NOMO-1 (cell line): ENCODE measurements around the gene SNCAIP.
"Not testable (repeated sequence)": the region's sequence is repeated elsewhere in the genome, so short reads cannot be mapped to it uniquely, and the experiment has no call there.

Source experiments
- DNase-seq, 2 experiments: peaks; one replicate each; lab custom pipeline; 2025; ENCODE audit not compliant: unreplicated experiment in 2 of 2; lab: John Stamatoyannopoulos, UW

The SNCAIP gene

DNA sequence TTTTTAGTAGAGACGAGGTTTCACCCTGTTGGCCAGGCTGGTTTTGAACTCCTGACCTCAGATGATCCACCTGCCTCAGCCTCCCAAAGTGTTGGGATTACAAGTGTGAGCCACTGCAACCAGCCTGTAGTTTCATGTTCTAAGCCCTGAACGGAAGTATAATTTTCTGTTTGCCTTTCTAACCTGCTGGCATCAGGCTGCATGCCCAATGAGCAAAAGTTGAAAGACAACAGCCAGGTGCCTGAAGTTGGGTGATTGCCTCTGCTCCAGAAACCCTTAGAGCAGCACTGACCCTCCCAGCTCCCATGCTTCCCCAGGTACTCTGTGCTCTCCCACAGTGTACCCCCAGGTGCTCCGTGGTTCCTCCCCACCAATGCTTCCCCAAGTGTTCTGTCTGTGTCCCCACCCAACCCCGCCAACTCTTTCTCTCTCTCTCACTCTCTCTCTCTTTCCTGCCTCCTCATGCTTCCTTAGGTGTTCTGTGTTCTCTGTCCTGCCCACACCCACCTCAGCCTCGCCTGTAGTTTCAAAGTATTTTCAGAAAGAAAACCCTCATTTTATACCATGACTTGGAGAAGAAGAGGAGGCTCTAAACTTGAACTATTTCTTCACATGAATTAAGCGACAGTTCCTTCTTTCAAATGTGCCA is 145.3 kb downstream of the SNCAIP start:
- DNase-seq = no peak

DNA sequence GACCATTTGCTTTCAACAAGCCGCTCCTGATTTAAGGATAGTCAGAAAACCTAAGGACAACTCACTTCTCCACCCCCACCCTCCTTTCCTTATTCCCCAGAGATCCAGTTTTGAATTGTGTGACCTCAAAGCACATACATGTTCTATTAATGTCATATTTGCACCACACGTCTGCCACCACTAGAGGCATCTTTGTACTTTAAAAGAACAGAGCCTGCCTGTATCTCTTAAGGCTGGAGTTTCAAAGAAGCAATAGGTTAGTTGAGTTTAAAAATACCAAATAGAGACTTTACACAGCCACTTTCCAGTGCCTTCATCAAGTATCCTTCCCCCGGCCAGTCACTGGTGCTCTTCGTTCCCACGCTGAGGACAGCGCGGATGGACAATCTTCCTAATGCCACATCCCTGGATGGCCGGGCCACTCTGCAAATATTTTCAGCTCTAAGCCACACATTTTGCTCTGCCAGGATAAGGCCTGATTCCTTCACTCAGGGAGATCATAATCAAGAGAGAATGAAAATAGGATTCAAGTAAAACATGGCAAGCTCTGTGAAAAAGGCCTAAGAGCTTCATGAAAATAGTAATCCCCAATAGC is 146.3 kb downstream of the SNCAIP start:
- DNase-seq = no peak

DNA sequence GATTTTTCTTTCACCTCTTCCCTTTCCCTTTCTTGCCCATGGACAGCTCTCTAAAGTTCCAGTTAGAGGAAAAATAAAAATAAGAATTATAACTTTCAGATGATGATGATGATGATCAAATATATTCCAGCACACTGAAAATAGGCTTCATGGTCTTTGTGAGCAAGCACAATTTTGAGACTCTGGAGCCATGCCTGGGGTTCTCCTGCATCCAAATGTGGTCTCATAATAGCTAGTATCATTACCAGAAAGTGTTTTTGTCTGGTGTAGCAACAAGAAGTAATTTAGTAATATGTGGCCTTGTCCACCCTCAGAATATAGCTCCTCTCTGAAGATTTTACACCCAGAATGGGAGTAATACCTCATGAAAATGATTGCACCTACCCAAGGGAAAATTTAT is 150.4 kb downstream of the SNCAIP start:
- no peak for DNase-seq

DNA sequence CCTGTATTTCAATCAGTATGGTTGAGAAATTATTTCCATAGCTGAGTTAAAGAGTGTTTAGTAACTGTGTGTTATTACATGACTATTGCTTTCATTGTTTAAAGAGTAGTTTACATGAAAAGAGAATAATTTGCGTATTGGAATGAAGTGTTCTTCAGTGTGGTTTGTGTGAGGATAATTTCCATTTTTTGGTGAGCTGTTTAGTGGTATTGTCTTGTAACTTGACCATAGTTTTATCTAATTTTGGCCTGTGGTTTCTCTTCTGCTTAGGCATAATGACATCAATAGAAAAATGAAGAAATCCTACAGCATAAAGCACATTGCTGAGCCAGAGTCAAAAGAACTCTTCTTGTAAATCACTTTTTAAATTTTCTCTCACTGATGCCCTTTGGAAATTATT is 151.2 kb downstream of the SNCAIP start:
- peak; percentile 40 to 86 for DNase-seq

DNA sequence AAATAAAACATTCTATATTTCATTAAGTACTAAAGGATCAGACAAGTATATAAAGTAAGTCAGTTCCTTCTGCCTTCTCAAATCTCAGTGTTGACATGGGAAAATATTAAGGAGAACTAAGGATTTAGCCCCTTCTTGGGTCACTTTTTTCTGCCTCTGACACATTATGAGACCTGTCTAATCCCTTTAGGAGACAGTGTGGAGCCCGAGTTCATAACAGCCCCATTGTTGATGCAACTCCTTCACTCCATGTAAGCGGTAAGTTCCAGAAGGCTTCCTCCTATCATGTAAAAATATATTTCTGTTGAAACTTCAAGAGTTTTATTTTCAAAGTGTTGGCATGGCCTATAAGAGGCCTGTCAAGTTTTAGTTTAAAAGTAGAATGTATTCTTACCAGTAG is 152.2 kb downstream of the SNCAIP start:
- no peak for DNase-seq

DNA sequence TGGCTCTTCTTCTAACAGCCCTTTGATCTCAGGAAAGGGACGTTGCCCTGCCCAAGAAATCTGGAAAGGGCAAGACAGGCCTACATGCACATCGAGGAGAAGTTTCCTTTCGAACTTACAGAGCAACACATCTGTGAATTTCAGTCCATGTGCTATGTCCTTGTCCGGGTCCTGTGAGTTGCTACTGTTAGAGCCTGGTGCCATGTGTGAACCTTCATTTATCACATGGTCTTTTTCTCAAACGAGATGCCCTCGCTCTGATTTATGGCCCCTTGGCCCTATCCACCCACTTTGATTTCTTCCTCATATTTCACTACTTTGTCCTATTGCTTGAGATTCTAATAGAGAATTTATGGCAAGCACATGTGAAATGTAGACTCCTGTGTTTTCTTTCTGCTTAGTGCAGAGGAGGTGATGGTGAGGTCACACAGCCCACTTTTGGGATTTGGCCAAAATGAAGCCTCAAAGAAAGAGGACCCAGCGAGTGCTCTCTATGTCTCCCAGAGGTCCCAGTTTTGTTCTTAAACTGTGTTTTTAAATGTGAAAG is 153.1 kb downstream of the SNCAIP start:
- DNase-seq = no peak

DNA sequence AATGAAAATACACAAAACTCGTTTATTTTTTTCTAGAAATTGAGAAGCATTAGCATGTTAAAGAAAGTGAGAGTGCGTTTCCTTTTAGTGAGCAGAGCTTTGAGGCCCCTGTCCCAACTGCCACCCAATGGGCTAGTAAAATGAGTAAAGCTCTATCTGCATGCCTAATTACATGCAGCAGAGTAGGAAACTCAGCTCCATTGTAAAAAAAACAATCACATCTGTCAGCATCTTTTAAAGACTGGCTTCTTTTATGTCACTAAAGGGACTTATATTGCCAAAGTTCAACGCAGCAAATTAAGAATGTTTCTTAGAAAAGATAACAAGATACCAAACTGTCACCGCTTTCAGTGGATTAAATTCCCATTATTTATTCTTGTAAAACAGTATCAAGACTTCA is 154.0 kb downstream of the SNCAIP start:
- DNase-seq = no peak

DNA sequence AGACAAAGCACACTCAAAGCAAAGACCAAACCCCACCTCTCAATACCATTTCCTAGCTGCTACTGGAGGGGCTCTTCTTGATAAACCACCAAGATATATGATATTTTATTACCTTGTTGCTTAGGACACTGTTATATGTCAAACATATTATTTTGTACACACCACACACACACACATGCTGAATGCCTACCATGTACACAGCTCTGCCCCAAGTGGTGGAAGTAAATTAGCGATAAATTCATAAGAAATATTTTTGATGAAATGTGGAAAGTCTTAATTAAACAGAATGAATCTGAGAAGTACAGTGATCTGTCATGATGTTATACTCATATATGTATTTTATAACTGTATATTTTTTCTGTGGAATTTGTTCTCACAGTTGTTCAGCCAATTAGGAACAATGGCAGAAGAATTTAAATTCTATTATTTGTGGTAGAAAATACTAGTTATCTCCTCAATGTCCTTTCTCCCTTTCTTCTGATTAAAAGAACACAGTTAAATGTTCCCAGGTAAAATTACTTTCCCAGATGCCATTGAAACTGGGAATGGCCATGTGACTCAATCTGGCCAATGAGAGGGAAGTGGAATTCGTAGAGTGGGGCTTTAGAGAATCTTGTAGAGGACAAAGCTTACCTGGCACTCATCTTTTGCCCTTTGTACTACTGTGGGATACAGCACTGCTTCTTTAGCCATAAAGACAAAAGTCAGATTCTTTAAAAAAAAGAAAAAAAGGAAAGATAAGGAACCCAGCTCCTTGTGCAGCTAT is 156.5 kb downstream of the SNCAIP start:
- DNase-seq = no peak

DNA sequence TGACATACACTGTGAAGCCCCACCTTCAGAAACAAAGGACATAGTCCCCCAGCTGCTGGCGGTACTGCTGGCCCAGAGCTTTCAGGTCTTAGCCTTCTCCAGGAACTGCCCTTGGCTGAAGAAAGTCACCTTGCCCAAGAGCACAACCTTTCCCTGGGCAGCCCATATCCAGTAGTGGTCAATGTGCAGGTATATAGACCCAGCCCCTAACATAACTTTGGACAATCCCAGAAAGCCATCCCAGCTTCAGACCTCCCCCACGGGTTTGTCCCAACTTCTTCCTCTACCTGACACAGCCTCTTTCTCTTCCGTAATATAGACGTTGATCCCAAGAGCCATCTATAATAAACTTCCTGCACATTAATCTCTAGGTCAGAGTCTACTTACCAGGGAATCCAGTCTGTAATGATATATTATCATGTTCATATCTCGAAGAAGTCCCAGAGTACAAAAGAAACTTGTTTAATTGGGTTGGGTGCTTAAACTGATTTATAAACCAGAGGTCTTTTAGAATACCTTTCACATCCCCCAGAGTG is 157.4 kb downstream of the SNCAIP start:
- DNase-seq = no peak

DNA sequence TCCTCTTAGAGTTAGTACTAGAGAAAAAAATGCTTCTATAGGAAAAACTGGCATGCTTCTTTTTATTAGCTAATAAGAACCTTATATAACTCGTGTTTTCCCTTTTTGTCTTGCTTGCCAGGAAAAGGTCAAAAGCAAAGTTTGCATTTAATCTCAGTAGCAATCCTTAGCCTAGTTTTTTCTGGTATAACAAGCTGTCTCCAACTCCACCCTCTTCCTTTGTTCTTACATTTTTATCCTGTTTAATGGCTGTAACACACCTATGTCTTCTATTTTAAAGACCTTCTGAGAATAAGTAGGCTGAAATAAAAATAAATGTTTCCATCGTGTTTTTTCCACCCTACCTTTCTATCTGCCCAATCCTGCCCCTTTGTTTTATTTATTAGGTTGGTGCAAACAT is 158.3 kb downstream of the SNCAIP start:
- DNase-seq = no peak

DNA sequence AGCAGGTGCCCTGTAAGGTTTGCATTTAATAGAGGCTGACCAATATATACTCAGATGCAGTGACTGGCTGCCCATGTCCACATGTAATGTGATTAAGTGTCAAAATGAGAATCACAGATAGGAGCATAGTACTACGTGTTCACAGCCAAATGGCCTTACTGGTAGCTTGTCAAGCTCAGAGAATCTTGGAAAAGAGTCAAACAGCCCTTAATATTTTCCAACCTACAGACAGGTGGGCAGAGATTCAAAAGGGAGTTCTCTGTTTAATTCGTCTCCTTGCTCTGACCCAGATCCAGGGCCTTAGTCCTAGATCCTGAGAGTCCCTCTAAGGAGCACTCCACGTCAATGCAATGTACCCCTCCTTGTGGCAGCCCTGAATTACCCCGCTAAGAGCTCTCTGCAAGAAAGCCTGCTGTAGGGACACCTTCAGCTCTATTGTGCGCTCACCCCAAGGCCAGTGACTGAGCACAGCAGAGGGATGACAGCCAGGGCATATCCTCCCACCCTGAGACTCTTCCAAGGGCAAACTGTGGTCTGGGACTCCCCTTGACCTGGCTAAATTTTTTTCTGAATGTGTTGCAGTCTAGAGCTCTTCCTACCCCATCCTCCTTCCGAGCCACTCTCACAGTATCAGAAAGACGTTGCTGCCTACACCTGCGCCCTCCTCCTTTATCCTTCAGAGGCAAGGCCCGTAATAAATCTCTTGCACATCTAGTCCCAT is 159.2 kb downstream of the SNCAIP start:
- DNase-seq = no peak

DNA sequence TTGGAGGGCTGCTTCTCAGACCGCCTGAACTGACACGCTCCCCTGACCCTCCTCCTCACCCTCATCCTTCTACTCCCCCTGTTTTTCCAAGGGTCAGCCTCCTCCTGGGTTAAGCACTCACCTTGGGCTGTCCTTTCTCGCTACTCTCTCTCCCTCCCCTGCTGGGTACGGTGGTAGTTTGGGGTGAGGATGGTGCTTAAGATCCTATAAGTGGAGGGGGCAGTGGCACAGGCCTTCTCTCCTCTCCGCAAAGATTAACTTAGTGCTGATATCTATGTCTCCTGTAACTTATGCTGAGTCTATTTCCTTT is 159.7 kb downstream of the SNCAIP start:
- DNase-seq = no peak

DNA sequence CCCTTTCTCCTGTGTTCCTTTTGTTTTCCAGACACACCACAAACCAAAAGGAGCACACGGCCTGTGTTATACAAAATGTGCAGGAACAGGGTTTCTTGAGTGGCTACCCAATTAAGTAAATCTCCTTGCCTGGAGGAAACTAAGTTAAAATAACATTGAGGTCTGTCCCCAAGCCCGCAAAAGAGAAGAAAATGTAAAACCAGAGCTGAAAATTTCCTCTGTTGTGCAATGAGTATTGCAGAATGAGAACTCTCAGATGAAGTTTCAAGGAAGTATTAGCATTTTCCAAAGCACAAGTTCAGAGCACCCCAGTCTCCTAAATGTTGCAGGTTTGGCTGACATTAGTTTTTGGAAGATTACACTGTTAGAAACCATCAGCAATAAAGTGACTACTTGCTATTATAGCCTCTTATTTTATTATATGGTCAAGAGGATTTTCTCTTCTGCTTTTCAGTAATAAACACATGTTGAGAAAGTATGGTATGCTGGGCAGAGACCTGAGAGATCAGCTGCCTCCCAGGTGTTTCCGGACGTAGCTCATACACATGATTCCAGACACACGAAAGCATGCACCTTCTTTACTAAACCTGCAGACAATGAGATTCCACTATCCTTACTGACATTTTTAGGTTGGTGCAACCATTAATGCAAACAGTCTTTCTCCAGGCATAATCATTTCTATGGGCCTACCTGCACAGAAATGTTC is 161.3 kb downstream of the SNCAIP start:
- peak; percentile 46 to 72 for DNase-seq

DNA sequence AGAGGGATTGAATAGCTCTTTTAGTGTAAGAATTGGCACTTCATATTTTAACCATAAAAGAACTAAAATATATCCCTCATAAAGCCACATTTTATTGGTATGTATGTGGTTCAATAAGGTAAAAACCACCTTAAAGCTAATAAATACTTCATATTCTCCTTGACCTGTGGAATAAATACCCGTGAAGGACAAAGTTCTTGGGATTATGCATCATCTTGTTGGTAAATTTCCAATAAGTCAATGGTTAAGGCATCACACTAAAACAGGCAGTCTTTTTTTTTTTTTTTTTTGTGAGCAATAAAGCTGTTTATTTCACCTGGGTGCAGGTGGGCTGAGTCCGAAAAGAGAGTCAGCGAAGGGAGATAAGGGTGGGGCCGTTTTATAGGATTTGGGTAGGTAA is 161.9 kb downstream of the SNCAIP start:
- no peak for DNase-seq

DNA sequence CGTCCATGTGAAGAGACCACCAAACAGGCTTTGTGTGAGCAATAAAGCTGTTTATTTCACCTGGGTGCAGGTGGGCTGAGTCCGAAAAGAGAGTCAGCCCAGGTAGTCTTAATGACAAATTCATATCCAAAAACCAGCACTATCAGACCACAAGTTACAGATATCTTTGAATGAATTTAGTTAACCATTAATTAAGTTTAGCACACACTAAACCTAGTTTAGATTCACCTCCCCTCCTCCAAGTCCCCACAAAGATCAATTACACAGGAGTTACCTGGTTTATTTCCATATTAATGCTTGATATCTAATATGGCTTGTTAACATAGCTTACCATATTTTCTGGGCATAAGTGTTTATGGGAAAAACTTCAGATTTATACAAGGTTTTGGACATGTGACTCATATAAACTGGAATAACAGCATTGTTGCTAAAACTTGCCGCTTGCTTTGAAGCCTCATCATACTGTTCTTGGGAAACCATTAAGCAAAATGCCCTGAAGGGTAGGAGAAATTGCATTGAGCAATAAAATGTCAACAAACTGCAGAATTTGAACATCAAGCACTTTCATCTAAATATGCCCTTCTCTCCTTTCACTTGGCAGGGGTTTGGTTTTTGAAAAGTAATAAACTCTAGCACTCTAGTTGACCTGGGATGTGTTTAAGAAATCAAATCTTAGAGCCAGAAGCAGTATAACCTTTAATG is 166.9 kb downstream of the SNCAIP start:
- DNase-seq = no peak

DNA sequence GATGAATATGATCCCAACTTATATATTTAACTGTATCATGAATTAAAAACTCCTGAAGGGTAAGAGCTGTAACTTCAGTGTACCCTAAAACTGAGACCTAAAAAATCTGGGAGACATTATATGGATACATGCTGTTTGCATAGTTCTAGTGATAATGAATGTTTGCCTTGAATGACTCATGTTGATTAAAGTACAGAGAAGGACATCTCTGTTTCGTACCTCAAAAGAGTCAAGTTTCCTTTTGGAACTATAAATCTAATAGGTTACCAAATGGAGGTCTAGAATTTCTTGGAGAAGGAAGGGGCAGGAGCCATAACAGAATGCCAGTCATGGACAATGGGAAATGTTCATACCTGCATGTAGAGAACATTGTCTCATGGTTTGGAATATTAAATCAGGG is 168.1 kb downstream of the SNCAIP start:
- DNase-seq = no peak

DNA sequence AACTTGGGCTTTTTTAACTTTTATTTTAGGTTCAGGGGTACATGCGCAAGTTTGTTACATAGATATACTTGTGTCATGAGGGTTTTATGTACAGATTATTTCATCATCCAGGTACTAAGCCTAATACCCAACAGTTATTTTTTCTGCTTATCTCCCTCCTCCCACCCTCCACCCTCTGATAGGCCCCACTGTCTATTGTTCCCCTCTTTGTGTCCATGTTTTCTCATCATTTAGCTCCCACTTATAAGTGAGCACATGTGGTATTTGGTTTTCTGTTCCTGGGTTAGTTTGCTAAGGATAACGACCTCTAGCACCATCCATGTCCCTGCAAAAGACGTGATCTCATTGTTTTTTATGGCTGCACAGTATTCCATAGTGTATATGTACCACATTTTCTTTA is 172.1 kb downstream of the SNCAIP start:
- DNase-seq = no peak

DNA sequence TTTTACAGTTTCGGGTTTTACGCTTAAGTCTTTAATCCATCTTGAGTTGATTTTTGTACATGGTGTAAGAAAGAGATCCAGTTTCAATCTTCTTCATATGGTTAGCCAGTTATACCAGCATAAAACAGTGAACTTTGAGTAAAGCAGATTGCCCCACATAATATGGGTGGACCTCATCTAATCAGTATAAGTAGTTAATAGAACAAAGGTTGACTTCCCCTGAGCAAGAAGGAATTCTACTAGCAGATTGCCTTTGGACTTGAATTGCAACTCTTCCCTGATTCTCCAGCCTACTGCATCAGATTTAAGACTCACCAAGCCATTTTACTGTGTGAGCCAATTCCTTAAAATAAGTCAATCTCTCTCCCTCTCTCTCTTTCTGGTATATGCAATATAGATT is 173.2 kb downstream of the SNCAIP start:
- DNase-seq = no peak

DNA sequence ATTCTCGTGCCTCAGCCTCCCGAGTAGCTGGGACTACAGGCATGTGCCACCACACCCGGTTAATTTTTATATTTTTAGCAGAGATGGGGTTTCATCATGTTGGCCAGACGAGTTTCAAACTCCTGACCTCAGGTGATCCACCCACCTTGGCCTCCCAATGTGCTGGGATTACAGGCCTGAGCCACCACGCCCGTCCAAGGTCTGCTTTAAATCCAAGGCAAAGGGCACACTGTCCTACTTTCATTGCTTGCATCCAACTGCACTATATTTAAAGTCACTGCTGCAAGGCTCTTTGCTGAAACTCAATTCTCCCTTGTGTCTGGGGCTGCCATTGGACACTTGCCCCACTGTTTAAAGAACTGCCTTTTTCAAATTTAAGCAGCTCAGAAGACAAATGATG is 174.6 kb downstream of the SNCAIP start:
- not testable (repeated sequence) for DNase-seq

DNA sequence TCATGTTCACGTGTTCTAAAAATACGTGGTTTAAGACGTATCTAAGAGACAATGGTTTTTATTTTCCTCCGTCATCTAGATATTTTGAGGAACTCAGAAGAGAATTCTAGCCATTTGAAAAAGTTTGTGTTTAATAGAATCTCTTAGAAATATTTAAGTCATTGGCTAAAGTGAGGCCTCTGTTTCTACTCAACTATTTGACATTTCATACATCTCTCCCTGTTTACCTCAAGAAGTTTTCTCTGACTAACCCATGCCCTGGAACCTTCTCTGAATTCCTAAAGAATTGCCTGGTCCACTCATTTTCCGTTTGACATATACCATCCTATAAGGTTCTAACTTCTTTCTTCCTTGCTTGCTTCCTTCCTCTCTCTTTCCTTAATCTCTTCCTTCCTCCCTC is 178.7 kb downstream of the SNCAIP start:
- no peak for DNase-seq
